ENCODE measurements around the gene SH3RF3.
A peak's percentile ranks its signal among the peaks of the same experiment; 100 is the strongest.
"Not testable (repeated sequence)": the region's sequence is repeated elsewhere in the genome, so short reads cannot be mapped to it uniquely, and the experiment has no call there.

The SH3RF3 gene

DNA sequence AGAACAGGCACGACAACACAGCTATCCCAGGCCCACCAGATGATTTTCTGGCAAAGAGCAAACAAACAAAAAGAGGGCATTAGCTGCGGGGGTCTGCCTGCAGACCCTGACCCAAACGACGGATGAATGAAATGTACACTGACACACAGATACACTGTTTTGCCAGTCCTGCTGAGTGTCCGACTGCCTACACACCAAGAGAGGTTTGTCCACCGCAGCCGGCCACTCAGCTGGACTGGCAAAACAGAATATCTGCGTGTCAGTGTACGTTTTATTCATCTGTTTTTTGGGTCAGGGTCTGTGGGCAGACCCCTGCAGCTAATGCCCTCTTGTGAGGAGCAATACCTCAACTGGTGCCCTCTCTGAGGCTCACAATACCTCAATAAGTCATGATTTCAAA, 10.7 kb upstream of the SH3RF3 start:
- DNase-seq = no peak

DNA sequence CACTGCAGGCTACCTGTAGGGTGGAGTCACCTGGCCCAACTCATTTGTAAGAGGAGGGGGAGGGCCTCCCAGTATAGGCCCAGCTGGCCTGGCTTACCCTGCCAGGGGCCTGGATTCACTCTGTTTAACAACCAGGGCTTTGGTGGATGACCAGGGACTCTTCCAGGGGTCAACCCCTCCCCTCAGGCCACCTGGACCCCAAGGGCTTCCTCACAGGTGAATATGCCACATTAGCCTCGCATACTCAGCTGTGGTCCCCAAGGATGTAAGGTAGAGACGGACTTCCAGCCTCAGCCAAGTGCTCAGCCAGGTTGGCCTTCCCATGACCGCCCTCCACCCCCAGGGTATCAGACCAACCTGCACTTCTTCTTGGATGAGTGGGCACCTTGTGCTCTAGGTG, 8.8 kb upstream of the SH3RF3 start:
- DNase-seq = no peak

GRCh38 chr2:109120686-109121085, 8.3 kb upstream of the SH3RF3 start:
- DNase-seq = not testable (repeated sequence)

DNA sequence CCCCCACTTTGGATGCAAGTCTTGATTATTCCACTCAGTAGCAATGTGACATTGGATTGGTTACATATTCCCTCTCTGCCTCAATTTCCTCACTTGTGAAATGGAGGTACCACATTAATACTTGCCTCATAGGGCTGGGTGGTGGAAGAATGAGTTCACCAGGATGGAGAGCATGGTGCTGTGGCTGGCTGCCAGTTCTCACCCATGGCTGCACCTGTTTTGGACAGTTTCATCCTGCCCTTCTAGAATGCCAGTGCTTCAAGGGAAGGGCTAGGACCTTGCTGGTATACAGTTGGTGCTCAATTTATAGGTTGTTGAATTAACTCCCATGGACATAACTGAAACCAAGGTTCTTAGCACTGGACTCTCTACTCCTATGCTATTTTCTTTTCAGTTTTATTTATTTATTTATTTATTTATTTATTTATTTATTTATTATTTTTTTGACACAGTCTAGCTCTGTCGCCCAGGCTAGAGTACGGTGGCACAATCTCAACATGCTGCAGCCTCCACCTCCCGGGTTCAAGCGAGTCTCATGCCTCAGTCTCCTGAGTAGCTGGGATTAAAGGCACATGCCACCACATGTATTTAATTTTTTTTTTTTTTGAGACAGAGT, 5.3 kb upstream of the SH3RF3 start:
- DNase-seq = no peak

DNA sequence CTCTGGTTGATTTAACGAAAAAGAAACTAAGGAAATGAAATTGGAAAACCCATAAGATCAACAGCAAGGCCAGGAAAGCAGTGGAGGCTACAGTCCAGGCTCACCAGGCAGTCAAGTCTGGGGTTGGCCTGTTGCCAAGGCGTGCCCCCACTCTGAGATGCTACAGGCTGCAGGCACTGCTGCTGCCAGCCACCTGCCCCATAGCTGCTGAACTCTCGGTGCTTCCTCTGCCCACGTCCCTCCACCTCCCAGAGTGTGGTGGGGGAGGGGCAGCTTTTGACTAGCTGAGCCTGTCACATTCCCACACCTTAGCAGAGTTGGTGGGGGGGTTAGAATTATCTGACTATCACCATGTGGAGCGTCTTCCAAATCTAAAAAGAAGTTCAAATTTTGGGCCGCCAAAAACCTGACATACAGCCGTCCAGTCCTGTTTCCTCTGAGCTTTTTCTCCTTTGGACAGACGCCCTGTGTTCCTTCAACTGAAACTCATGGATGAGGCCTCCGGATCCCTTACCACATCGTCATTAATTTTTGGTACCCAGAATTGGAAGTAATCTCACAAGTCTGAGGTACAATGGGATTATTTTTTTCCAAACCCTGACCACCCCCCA, 3.9 kb upstream of the SH3RF3 start:
- no peak for DNase-seq

DNA sequence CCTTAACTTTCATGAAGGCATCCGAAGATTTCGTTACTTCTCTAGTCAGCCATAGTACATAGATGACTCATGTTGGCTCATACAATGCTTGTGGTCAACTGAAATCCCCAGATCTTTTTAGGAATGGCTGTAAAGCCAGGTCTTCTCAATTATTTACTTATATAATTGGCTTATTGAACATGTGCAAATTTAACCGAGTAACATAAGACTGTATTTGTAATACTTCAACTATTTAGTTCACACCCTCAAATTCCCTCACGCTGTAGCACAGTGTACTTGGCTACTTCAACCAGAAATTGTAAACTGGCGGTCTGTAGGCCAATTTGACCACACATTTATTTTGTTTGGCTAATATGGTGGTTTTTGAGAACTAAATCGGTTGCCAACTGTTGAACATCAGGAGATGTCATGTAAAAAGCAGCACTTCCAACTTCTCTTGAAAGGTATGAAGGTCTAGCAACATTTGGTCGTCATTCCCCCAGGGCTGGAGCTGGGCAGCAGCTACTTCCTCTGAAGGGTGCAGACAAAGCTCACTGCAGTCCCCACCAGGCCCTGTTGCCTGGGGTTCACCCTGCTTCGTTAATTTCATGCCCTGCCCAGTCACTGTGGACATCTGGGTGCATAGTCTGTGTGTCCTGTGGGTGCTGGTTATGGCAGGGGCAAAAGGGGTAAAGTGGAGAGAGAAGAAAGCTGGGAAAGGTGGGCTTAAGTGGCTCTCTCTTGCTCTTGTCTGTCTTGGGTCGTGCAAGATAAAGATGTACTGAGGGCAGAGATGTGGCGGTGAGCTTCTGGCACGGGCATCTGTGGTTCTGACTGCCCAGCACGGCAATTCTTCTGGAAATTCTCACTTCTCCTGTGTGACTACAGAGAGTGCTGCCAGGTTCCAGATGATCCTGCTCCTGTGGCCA, 3.2 kb upstream of the SH3RF3 start:
- no peak for DNase-seq

GRCh38 chr2:109126501-109126860, 2.5 kb upstream of the SH3RF3 start:
- DNase-seq = no peak

DNA sequence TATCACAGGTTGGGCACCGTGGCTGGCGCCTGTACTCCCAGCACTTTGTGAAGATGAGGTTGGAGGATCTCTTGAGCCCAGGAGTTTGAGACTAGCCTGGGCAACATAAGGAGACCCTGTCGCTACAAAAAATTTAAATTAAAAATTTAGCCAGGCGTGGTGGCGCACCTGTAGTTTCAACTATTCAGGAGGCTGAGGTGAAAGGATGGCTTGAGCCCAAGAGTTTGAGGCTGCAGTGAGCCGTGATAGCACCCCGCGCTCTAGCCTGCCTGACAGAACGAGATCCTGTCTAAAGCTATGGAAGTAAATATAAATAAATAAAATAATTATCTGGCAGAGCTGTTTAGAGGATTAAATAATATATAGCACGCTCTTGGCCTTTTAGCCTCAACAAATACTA, 1.4 kb upstream of the SH3RF3 start:
- DNase-seq = no peak

- peak; percentile 90 for DNase-seq
Observed at GRCh38 chr2:109128048-109128615, 873 bp upstream of the SH3RF3 start.

DNA sequence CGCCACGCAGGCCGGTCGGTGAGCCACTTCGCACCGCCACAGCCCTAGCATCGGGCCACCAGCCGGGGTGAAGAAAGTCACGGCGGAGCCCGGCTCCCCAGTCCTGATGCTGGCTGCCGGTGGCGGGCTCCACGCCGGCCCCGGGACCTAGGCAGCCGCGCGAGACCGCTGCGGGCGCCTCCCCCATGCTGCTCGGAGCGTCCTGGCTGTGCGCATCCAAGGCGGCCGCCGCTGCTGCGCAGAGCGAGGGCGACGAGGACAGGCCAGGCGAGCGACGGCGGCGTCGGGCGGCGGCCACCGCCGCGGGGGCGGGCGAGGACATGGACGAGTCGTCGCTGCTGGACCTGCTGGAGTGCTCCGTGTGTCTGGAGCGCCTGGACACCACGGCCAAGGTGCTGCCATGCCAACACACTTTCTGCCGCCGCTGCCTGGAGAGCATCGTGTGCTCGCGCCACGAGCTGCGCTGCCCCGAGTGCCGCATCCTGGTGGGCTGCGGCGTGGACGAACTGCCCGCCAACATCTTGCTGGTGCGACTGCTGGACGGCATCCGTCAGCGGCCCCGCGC, 433 bp downstream of the SH3RF3 start:
- no peak for DNase-seq

GRCh38 chr2:109129921-109130722, 1.1 kb downstream of the SH3RF3 start:
- no peak for DNase-seq

- DNase-seq = no peak
Observed at GRCh38 chr2:109130723-109130995, 1.7 kb downstream of the SH3RF3 start.

DNA sequence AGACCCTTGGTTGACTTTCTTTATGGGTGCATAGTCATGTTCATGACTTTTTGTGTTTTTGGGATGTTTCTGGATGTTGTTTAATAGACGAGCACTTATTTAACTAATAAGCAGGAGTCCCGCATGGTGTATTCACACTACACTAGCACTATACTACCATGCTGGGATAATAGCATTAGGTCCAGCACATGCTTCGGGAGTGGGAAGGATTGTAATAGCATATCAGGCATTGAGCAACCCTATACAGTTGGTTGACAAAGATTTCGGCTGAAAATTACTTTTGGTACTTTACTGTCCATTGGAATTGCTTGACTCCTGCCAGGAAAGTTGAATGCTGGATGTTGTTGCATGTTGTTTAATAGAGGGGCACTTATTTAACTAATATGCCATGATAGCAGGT, 2.8 kb downstream of the SH3RF3 start:
- no peak for DNase-seq

DNA sequence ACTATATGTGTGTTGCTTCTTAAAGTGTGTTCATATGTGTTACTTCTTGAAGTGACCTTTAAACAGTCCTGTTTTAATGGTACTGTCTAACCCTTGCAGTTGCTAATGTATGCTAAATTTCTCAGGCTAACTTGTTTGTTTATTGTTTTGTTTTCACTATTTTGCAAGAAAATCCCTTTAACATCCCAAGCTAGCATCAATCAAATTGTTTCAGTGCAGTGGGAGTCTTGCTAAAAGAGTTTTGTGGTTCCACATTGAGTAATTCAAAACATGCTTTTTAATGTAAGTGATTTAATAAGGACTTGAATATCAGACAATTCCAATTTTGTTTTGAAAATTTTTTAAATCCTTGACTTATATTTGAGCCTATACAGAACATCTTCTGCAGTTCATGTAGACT, 3.6 kb downstream of the SH3RF3 start:
- DNase-seq = no peak

DNA sequence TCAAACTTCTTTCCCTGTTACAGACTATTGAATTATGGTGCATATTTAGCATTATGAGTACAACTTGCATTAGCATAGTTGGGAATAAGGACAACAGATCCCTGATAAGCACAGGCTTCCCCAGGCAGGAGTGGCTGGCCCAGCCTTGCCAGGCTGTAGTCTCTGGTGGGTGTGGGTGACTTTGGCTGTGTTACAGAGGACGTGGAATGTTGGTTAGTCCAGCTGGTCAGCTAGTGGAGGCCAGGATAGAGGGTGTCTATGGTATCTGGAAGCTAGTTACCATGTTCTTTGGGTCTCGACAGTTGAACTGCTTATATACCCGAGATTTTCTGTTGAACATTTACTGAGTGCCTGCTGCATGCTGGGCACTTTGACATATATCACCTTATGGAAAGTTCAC, 4.7 kb downstream of the SH3RF3 start:
- DNase-seq = no peak

- DNase-seq = no peak
Observed at GRCh38 chr2:109134741-109135358, 5.8 kb downstream of the SH3RF3 start.

- DNase-seq = peak; percentile 71
Observed at GRCh38 chr2:109135359-109136197, 6.6 kb downstream of the SH3RF3 start.

DNA sequence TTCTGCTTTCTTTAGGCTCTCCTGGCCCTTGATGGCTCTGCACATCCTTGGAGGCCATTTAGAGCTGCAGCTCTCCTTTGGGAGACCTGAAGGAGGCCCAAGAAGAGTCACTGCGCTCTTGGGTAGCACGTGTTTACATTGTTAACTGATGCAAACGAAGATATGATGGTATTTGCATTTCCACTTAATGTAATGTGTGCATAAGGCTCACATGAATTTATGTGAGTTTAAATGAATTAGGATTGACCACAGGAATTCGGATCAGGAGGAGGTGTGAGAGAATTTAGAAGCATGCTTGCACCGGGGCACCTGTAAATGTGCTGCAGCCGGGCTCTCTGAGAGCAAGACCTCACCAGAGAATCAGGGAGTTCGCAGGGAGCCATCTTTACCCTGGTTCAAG, 7.5 kb downstream of the SH3RF3 start:
- no peak for DNase-seq

DNA sequence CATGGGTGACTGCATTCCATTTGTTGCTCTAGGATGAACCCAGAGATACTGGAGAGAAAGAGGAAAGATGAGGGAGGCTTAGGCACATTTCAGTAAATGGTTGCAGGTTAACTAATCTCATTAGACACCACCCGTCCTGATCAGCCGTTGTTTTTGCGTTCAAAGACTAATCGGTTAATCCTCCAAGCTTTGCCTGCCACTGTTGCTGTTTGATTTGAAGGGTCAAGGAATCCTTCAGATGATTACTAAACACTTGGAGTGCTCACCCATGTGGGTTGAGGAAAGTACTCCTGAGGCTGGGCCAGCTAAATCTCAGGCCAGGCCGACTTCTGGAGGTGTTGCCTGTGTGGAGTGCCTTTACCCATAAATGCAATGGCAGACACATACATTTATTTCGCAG, 8.6 kb downstream of the SH3RF3 start:
- no peak for DNase-seq

GRCh38 chr2:109138449-109138848, 9.4 kb downstream of the SH3RF3 start:
- no peak for DNase-seq

GRCh38 chr2:109139002-109139401, 10.0 kb downstream of the SH3RF3 start:
- no peak for DNase-seq

Measured in NCI-H1694 treated with DMSO at 0.1 percent for 48 hours (cell line).